ENCODE results near the gene CFAP157. TPM values are rescaled to one million over a fixed set of nuclear protein-coding genes. Genes with fewer than 3 reads are reported as not detected.
A peak's percentile ranks its signal among the peaks of the same experiment; 100 is the strongest.

Gene CFAP157
- total RNA-seq, 2 donors from 2014 or later: 0.20 to 0.44 TPM

GRCh38 chr9:127676638-127677037 lies 30.1 kb upstream of the CFAP157 start:
- Histone ChIP-seq H3K4me1 (ENCODE audit: control insufficient read depth, insufficient read depth, low read length) (no peaks in the 10 kb centered on the region), H3K9ac (ENCODE audit: extremely low read depth, low read length, poor library complexity, severe bottlenecking) (no peak overlapping the region), H3K36me3 (ENCODE audit: control insufficient read depth, insufficient read depth, low read length) (peaks cover 6% of the 10 kb centered on the region), H3K27me3 (ENCODE audit: control insufficient read depth, insufficient read depth, low read length, poor library complexity, severe bottlenecking) (no peaks in the 10 kb centered on the region), H3K27ac (ENCODE audit: low read depth, low read length) (no peak overlapping the region), H3K4me3 (ENCODE audit: low read length) (no peak overlapping the region), H3K9me3 (ENCODE audit: control insufficient read depth, low read length) (no peaks in the 10 kb centered on the region)
- Mint-ChIP-seq H3K27ac (no peak overlapping the region), H3K27me3 (ENCODE audit: insufficient read depth) (no peaks in the 10 kb centered on the region), H3K36me3 (ENCODE audit: low read depth) (peaks cover 27% of the 10 kb centered on the region), H3K4me1 (no peaks in the 10 kb centered on the region), H3K9me3 (no peaks in the 10 kb centered on the region), H3K4me3 (no peak overlapping the region)
- DNase-seq: no peak
- TF ChIP-seq, protein P1, sequence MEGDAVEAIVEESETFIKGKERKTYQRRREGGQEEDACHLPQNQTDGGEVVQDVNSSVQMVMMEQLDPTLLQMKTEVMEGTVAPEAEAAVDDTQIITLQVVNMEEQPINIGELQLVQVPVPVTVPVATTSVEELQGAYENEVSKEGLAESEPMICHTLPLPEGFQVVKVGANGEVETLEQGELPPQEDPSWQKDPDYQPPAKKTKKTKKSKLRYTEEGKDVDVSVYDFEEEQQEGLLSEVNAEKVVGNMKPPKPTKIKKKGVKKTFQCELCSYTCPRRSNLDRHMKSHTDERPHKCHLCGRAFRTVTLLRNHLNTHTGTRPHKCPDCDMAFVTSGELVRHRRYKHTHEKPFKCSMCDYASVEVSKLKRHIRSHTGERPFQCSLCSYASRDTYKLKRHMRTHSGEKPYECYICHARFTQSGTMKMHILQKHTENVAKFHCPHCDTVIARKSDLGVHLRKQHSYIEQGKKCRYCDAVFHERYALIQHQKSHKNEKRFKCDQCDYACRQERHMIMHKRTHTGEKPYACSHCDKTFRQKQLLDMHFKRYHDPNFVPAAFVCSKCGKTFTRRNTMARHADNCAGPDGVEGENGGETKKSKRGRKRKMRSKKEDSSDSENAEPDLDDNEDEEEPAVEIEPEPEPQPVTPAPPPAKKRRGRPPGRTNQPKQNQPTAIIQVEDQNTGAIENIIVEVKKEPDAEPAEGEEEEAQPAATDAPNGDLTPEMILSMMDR (conservative IDR thresholded peaks at IDR 0.05): no peak
- WGBS, 2 experiments (ENCODE audit: insufficient coverage in 1 of 2, insufficient read length in 1 of 2): 92 to 97% methylated on average over 8 to 12 of the region's 12 CpGs

GRCh38 chr9:127679506-127679905 lies 27.3 kb upstream of the CFAP157 start:
- peaks cover 37% of the 10 kb centered on the region for H3K36me3 Mint-ChIP-seq (ENCODE audit: low read depth)
- Histone ChIP-seq H3K4me3 (ENCODE audit: low read length) (no peak overlapping the region), H3K27ac (ENCODE audit: low read depth, low read length) (no peak overlapping the region), H3K9ac (ENCODE audit: extremely low read depth, low read length, poor library complexity, severe bottlenecking) (no peak overlapping the region), H3K9me3 (ENCODE audit: control insufficient read depth, low read length) (no peaks in the 10 kb centered on the region), H3K36me3 (ENCODE audit: control insufficient read depth, insufficient read depth, low read length) (no peaks in the 10 kb centered on the region), H3K27me3 (ENCODE audit: control insufficient read depth, insufficient read depth, low read length, poor library complexity, severe bottlenecking) (no peaks in the 10 kb centered on the region), H3K4me1 (ENCODE audit: control insufficient read depth, insufficient read depth, low read length) (no peaks in the 10 kb centered on the region)
- no peak overlapping the region for H3K4me3 Mint-ChIP-seq
- peak overlapping the region; percentile 10 for H3K27ac Mint-ChIP-seq
- no peaks in the 10 kb centered on the region for H3K27me3 Mint-ChIP-seq (ENCODE audit: insufficient read depth)
- no peaks in the 10 kb centered on the region for H3K4me1 Mint-ChIP-seq
- DNase-seq: no peak
- WGBS, 2 experiments (ENCODE audit: insufficient coverage in 1 of 2, insufficient read length in 1 of 2): 75% methylated on average over 2 of the region's 2 CpGs; no CpG with 5 or more reads in 1 of the 2 experiments
- H3K9me3 Mint-ChIP-seq: no peaks in the 10 kb centered on the region
- TF ChIP-seq, protein P1 (conservative IDR thresholded peaks at IDR 0.05): no peak

- Histone ChIP-seq H3K9me3 (ENCODE audit: control insufficient read depth, low read length) (no peaks in the 10 kb centered on the region), H3K36me3 (ENCODE audit: control insufficient read depth, insufficient read depth, low read length) (no peaks in the 10 kb centered on the region), H3K27me3 (ENCODE audit: control insufficient read depth, insufficient read depth, low read length, poor library complexity, severe bottlenecking) (no peaks in the 10 kb centered on the region), H3K27ac (ENCODE audit: low read depth, low read length) (no peak overlapping the region), H3K4me3 (ENCODE audit: low read length) (no peak overlapping the region), H3K9ac (ENCODE audit: extremely low read depth, low read length, poor library complexity, severe bottlenecking) (no peak overlapping the region), H3K4me1 (ENCODE audit: control insufficient read depth, insufficient read depth, low read length) (no peaks in the 10 kb centered on the region)
- H3K27ac Mint-ChIP-seq: no peak overlapping the region
- H3K4me3 Mint-ChIP-seq: no peak overlapping the region
- TF ChIP-seq, protein P1 (conservative IDR thresholded peaks at IDR 0.05): no peak
- H3K36me3 Mint-ChIP-seq (ENCODE audit: low read depth): peaks cover 37% of the 10 kb centered on the region
- DNase-seq: no peak
- WGBS, 2 experiments (ENCODE audit: insufficient coverage in 1 of 2, insufficient read length in 1 of 2): 88 to 90% methylated on average over 10 to 11 of the region's 11 CpGs
- H3K9me3 Mint-ChIP-seq: no peaks in the 10 kb centered on the region
- no peaks in the 10 kb centered on the region for H3K4me1 Mint-ChIP-seq
- no peaks in the 10 kb centered on the region for H3K27me3 Mint-ChIP-seq (ENCODE audit: insufficient read depth)
Observed at GRCh38 chr9:127680226-127680625, 26.6 kb upstream of the CFAP157 start.
